GM18520 (cell line): ENCODE results near the gene METTL13.
A peak's percentile ranks its signal among the peaks of the same experiment; 100 is the strongest.

ENCODE experiments used
- ATAC-seq: cut with Tn5 transposase; IDR thresholded peaks from one replicate; pipeline ENCODE4 v1.9.1; 2021; ENCODE audit not compliant: unreplicated experiment

Gene METTL13

GRCh38 chr1:171781176-171781875 is at the start of gene METTL13:
Gene METTL13, plus strand, starts transcription at chr1:171781660. Its CDS starts 308 bp downstream, at chr1:171781968.
- ATAC-seq, result peak; percentile 98

- no peak for ATAC-seq
These were observed 45.3 kb upstream of the METTL13 start for GRCh38 chr1:171736196-171736595.

- ATAC-seq, result no peak
These were observed 42.5 kb upstream of the METTL13 start for GRCh38 chr1:171738911-171739310.

- no peak for ATAC-seq
These were observed 41.8 kb upstream of the METTL13 start for GRCh38 chr1:171739656-171740055.

GRCh38 chr1:171740356-171740863 is 41.0 kb upstream of the METTL13 start:
- ATAC-seq, result no peak

- no peak for ATAC-seq
These were observed 40.2 kb upstream of the METTL13 start for GRCh38 chr1:171740987-171741871.

- peak; percentile 80 for ATAC-seq
These were observed 39.4 kb upstream of the METTL13 start, which contains the start of gene VAMP4 for GRCh38 chr1:171741872-171742576. Gene VAMP4, minus strand, starts transcription at chr1:171742065. Its CDS starts 3,651 bp downstream, at chr1:171738414.

- no peak for ATAC-seq
These were observed 38.9 kb upstream of the METTL13 start for GRCh38 chr1:171742577-171742922.

- ATAC-seq, result no peak
These were observed 38.2 kb upstream of the METTL13 start for GRCh38 chr1:171743081-171743870.

- no peak for ATAC-seq
These were observed 36.5 kb upstream of the METTL13 start for GRCh38 chr1:171744986-171745385.

- ATAC-seq, result no peak
These were observed 32.8 kb upstream of the METTL13 start for GRCh38 chr1:171748651-171749050.

- no peak for ATAC-seq
These were observed 30.2 kb upstream of the METTL13 start for GRCh38 chr1:171751221-171751620.

GRCh38 chr1:171753182-171753581 is 28.3 kb upstream of the METTL13 start:
- ATAC-seq, result no peak

GRCh38 chr1:171753685-171754352 is 27.6 kb upstream of the METTL13 start:
- no peak for ATAC-seq

GRCh38 chr1:171754353-171754705 is 27.1 kb upstream of the METTL13 start:
- no peak for ATAC-seq

- no peak for ATAC-seq
These were observed 26.5 kb upstream of the METTL13 start for GRCh38 chr1:171754971-171755370.

- no peak for ATAC-seq
These were observed 24.6 kb upstream of the METTL13 start for GRCh38 chr1:171756856-171757255.

- no peak for ATAC-seq
These were observed 23.4 kb upstream of the METTL13 start for GRCh38 chr1:171758011-171758410.

GRCh38 chr1:171762143-171762563 is 19.3 kb upstream of the METTL13 start:
- ATAC-seq, result no peak

GRCh38 chr1:171763764-171764163 is 17.7 kb upstream of the METTL13 start:
- ATAC-seq, result no peak
